ENCODE results near the gene CYB561.

Gene CYB561

GRCh38 chr17:63448655-63449054, 2.5 kb upstream of the CYB561 start:
- Histone ChIP-seq H4K8ac (ENCODE audit: low read length) (no peak overlapping the region), H3K36me3 (ENCODE audit: control insufficient read depth in 1 of 2, insufficient read depth in 2 of 2, low read depth in 1 of 2, low read length in 2 of 2) (no peaks in the 10 kb centered on the region), H3K27me3 (ENCODE audit: control insufficient read depth in 1 of 2, insufficient read depth in 1 of 2, low read length in 2 of 2) (peaks cover 10 to 19% of the 10 kb centered on the region in 2 experiments), H2AFZ (ENCODE audit: low read depth, low read length) (no peak overlapping the region), H2BK15ac (ENCODE audit: low read depth, poor library complexity, severe bottlenecking) (no peak overlapping the region), H3K27ac (ENCODE audit: low read length, poor library complexity, severe bottlenecking) (no peak overlapping the region), H4K91ac (ENCODE audit: low read length) (no peak overlapping the region), H2BK5ac (ENCODE audit: low read depth, low read length, poor library complexity, severe bottlenecking) (no peak overlapping the region), H3K14ac (ENCODE audit: low read length in 2 of 2) (no peak overlapping the region), H2AK5ac (ENCODE audit: low read length, severe bottlenecking) (no peak overlapping the region), H2BK120ac (ENCODE audit: low read depth, low read length) (no peak overlapping the region), H3K23ac (ENCODE audit: low read length in 2 of 2) (no peak overlapping the region), H3K79me1 (replicated peaks; ENCODE audit: low read length, poor library complexity, severe bottlenecking) (no peaks in the 10 kb centered on the region), H3K9me3 (ENCODE audit: control insufficient read depth, low read length) (no peaks in the 10 kb centered on the region), H2BK12ac (ENCODE audit: low read length in 2 of 2) (no peak overlapping the region), H3K9ac (ENCODE audit: low read length) (no peak overlapping the region), H3K18ac (ENCODE audit: low read depth in 1 of 2, low read length in 2 of 2) (no peak overlapping the region), H3K4ac (ENCODE audit: low read depth in 1 of 2, low read length in 2 of 2) (no peak overlapping the region), H3K4me1 (ENCODE audit: control insufficient read depth, insufficient read depth, low read depth, low read length) (peaks cover 18% of the 10 kb centered on the region), H3K4me2 (ENCODE audit: low read length, poor library complexity, severe bottlenecking) (no peak overlapping the region), H3K4me3 (ENCODE audit: insufficient read depth in 1 of 2, low read depth in 1 of 2, low read length in 2 of 2) (no peak overlapping the region)
- 93% methylated on average over 3 of the region's 3 CpGs for WGBS
- DNase-seq: no peak

GRCh38 chr17:63447471-63448009, 1.4 kb upstream of the CYB561 start:
- Histone ChIP-seq H3K4me1 (ENCODE audit: control insufficient read depth, insufficient read depth, low read depth, low read length) (peaks cover 18% of the 10 kb centered on the region), H2BK15ac (ENCODE audit: low read depth, poor library complexity, severe bottlenecking) (no peak overlapping the region), H3K4ac (ENCODE audit: low read depth in 1 of 2, low read length in 2 of 2) (no peak overlapping the region), H3K27me3 (ENCODE audit: control insufficient read depth in 1 of 2, insufficient read depth in 1 of 2, low read length in 2 of 2) (peaks cover 6 to 8% of the 10 kb centered on the region in 2 experiments), H3K14ac (ENCODE audit: low read length in 2 of 2) (no peak overlapping the region), H3K79me1 (replicated peaks; ENCODE audit: low read length, poor library complexity, severe bottlenecking) (no peaks in the 10 kb centered on the region), H3K23ac (ENCODE audit: low read length in 2 of 2) (no peak overlapping the region), H4K8ac (ENCODE audit: low read length) (peak overlapping the region; percentile 92), H2AFZ (ENCODE audit: low read depth, low read length) (no peak overlapping the region), H3K36me3 (ENCODE audit: control insufficient read depth in 1 of 2, insufficient read depth in 2 of 2, low read depth in 1 of 2, low read length in 2 of 2) (no peaks in the 10 kb centered on the region), H2AK5ac (ENCODE audit: low read length, severe bottlenecking) (no peak overlapping the region), H3K9ac (ENCODE audit: low read length) (peak overlapping the region; percentile 91), H2BK5ac (ENCODE audit: low read depth, low read length, poor library complexity, severe bottlenecking) (no peak overlapping the region), H2BK12ac (ENCODE audit: low read length in 2 of 2) (peak overlapping the region in 1 of 2 experiments; percentile 2), H3K27ac (ENCODE audit: low read length, poor library complexity, severe bottlenecking) (no peak overlapping the region), H3K4me2 (ENCODE audit: low read length, poor library complexity, severe bottlenecking) (no peak overlapping the region), H4K91ac (ENCODE audit: low read length) (peak overlapping the region; percentile 93), H2BK120ac (ENCODE audit: low read depth, low read length) (no peak overlapping the region), H3K18ac (ENCODE audit: low read depth in 1 of 2, low read length in 2 of 2) (peak overlapping the region; percentile 52 to 61), H3K9me3 (ENCODE audit: control insufficient read depth, low read length) (no peaks in the 10 kb centered on the region), H3K4me3 (ENCODE audit: insufficient read depth in 1 of 2, low read depth in 1 of 2, low read length in 2 of 2) (peak overlapping the region in 1 of 2 experiments; percentile 82)
- 63% methylated on average over 9 of the region's 12 CpGs for WGBS
- no peak for DNase-seq

GRCh38 chr17:63446753-63447470, 806 bp upstream of the CYB561 start:
- Histone ChIP-seq H2AK5ac (ENCODE audit: low read length, severe bottlenecking) (no peak overlapping the region), H2BK120ac (ENCODE audit: low read depth, low read length) (peak overlapping the region; percentile 42), H3K27me3 (ENCODE audit: control insufficient read depth in 1 of 2, insufficient read depth in 1 of 2, low read length in 2 of 2) (peaks cover under 1 to 2% of the 10 kb centered on the region in 2 experiments), H3K4me1 (ENCODE audit: control insufficient read depth, insufficient read depth, low read depth, low read length) (peaks cover 18% of the 10 kb centered on the region), H3K9me3 (ENCODE audit: control insufficient read depth, low read length) (no peaks in the 10 kb centered on the region), H3K4me2 (ENCODE audit: low read length, poor library complexity, severe bottlenecking) (peak overlapping the region; percentile 79), H3K9ac (ENCODE audit: low read length) (peak overlapping the region; percentile 91), H4K8ac (ENCODE audit: low read length) (peak overlapping the region; percentile 92), H3K4me3 (ENCODE audit: insufficient read depth in 1 of 2, low read depth in 1 of 2, low read length in 2 of 2) (peak overlapping the region; percentile 57 to 82), H2BK12ac (ENCODE audit: low read length in 2 of 2) (peak overlapping the region in 1 of 2 experiments; percentile 77), H4K91ac (ENCODE audit: low read length) (peak overlapping the region; percentile 93), H3K79me1 (replicated peaks; ENCODE audit: low read length, poor library complexity, severe bottlenecking) (no peaks in the 10 kb centered on the region), H2BK5ac (ENCODE audit: low read depth, low read length, poor library complexity, severe bottlenecking) (no peak overlapping the region), H3K36me3 (ENCODE audit: control insufficient read depth in 1 of 2, insufficient read depth in 2 of 2, low read depth in 1 of 2, low read length in 2 of 2) (no peaks in the 10 kb centered on the region), H3K27ac (ENCODE audit: low read length, poor library complexity, severe bottlenecking) (no peak overlapping the region), H2BK15ac (ENCODE audit: low read depth, poor library complexity, severe bottlenecking) (peak overlapping the region; percentile 39), H3K4ac (ENCODE audit: low read depth in 1 of 2, low read length in 2 of 2) (peak overlapping the region; percentile 40 to 54), H3K23ac (ENCODE audit: low read length in 2 of 2) (no peak overlapping the region), H2AFZ (ENCODE audit: low read depth, low read length) (peak overlapping the region; percentile 54), H3K18ac (ENCODE audit: low read depth in 1 of 2, low read length in 2 of 2) (peak overlapping the region; percentile 81 to 83), H3K14ac (ENCODE audit: low read length in 2 of 2) (no peak overlapping the region)
- WGBS: 37% methylated on average over 44 of the region's 44 CpGs
- DNase-seq: peak; percentile 27

- no peak overlapping the region for H2BK15ac ChIP-seq (ENCODE audit: low read depth, poor library complexity, severe bottlenecking)
- peak overlapping the region; percentile 76 for H2AFZ ChIP-seq (ENCODE audit: low read depth, low read length)
- peaks cover 19% of the 10 kb centered on the region for H3K4me1 ChIP-seq (ENCODE audit: control insufficient read depth, insufficient read depth, low read depth, low read length)
- peak overlapping the region in 1 of 2 experiments; percentile 68 for H2BK12ac ChIP-seq (ENCODE audit: low read length in 2 of 2)
- H3K9me3 ChIP-seq (ENCODE audit: control insufficient read depth, low read length): no peaks in the 10 kb centered on the region
- no peak overlapping the region for H2AK5ac ChIP-seq (ENCODE audit: low read length, severe bottlenecking)
- peak overlapping the region in 1 of 2 experiments; percentile 28 for H3K14ac ChIP-seq (ENCODE audit: low read length in 2 of 2)
- H3K4ac ChIP-seq (ENCODE audit: low read depth in 1 of 2, low read length in 2 of 2): peak overlapping the region in 1 of 2 experiments; percentile 42
- peak overlapping the region; percentile 57 to 82 for H3K4me3 ChIP-seq (ENCODE audit: insufficient read depth in 1 of 2, low read depth in 1 of 2, low read length in 2 of 2)
- 11% methylated on average over 22 of the region's 24 CpGs for WGBS
- H3K18ac ChIP-seq (ENCODE audit: low read depth in 1 of 2, low read length in 2 of 2): peak overlapping the region in 1 of 2 experiments; percentile 81
- H3K27me3 ChIP-seq (ENCODE audit: control insufficient read depth in 1 of 2, insufficient read depth in 1 of 2, low read length in 2 of 2): no peaks in the 10 kb centered on the region
- H3K36me3 ChIP-seq (ENCODE audit: control insufficient read depth in 1 of 2, insufficient read depth in 2 of 2, low read depth in 1 of 2, low read length in 2 of 2): no peaks in the 10 kb centered on the region
- peak overlapping the region; percentile 91 for H3K9ac ChIP-seq (ENCODE audit: low read length)
- no peak overlapping the region for H2BK5ac ChIP-seq (ENCODE audit: low read depth, low read length, poor library complexity, severe bottlenecking)
- no peak overlapping the region for H2BK120ac ChIP-seq (ENCODE audit: low read depth, low read length)
- no peak overlapping the region for H3K23ac ChIP-seq (ENCODE audit: low read length in 2 of 2)
- H4K91ac ChIP-seq (ENCODE audit: low read length): no peak overlapping the region
- H3K79me1 ChIP-seq (replicated peaks; ENCODE audit: low read length, poor library complexity, severe bottlenecking): peaks cover 5% of the 10 kb centered on the region
- H3K27ac ChIP-seq (ENCODE audit: low read length, poor library complexity, severe bottlenecking): no peak overlapping the region
- H3K4me2 ChIP-seq (ENCODE audit: low read length, poor library complexity, severe bottlenecking): peak overlapping the region; percentile 80
- DNase-seq: peak; percentile 66
- H4K8ac ChIP-seq (ENCODE audit: low read length): peak overlapping the region; percentile 92
These were observed 544 bp downstream of the CYB561 start for GRCh38 chr17:63445571-63445953.
